ENCODE data around the gene DMD.

DNA sequence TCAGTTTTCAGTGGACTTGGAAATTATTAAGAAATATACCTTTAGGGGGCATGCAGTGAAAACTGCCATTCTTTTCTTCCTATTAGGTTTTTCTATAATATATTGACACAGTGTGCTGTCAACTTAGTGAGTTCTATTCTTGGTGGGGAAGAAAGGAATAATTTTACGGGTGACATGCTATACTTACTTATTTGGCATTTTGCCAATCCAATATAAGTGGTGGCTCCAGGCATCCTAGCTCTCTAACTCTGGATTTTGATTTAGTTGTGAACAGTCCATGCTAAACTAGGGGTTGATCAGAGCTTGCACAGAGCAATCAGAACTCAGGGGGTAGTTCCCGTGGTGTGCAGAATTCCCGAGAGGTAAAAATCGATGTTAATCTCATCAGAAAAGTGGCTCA lies 1861.8 kb downstream of the DMD start:
- TF ChIP-seq POLR2AphosphoS5 (IDR thresholded peaks at IDR 0.05; ENCODE audit: low read depth, low read length) (no peak), SIN3A (IDR thresholded peaks at IDR 0.05; ENCODE audit: borderline replicate concordance, insufficient read depth, low read length) (no peak), FOXP2 (optimal IDR thresholded peaks at IDR 0.05; ENCODE audit: borderline replicate concordance, extremely low read depth, extremely low read length, insufficient read depth) (no peak), TAF1 (IDR thresholded peaks at IDR 0.05; ENCODE audit: borderline replicate concordance, insufficient read depth, low read length) (no peak)
- TF ChIP-seq, protein P1, sequence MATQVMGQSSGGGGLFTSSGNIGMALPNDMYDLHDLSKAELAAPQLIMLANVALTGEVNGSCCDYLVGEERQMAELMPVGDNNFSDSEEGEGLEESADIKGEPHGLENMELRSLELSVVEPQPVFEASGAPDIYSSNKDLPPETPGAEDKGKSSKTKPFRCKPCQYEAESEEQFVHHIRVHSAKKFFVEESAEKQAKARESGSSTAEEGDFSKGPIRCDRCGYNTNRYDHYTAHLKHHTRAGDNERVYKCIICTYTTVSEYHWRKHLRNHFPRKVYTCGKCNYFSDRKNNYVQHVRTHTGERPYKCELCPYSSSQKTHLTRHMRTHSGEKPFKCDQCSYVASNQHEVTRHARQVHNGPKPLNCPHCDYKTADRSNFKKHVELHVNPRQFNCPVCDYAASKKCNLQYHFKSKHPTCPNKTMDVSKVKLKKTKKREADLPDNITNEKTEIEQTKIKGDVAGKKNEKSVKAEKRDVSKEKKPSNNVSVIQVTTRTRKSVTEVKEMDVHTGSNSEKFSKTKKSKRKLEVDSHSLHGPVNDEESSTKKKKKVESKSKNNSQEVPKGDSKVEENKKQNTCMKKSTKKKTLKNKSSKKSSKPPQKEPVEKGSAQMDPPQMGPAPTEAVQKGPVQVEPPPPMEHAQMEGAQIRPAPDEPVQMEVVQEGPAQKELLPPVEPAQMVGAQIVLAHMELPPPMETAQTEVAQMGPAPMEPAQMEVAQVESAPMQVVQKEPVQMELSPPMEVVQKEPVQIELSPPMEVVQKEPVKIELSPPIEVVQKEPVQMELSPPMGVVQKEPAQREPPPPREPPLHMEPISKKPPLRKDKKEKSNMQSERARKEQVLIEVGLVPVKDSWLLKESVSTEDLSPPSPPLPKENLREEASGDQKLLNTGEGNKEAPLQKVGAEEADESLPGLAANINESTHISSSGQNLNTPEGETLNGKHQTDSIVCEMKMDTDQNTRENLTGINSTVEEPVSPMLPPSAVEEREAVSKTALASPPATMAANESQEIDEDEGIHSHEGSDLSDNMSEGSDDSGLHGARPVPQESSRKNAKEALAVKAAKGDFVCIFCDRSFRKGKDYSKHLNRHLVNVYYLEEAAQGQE (IDR thresholded peaks at IDR 0.05; ENCODE audit: insufficient read depth in 1 of 2, low read depth in 2 of 2, low read length in 2 of 2), result no peak
